Measurements from ENCODE around the gene PXK.
"Not testable (repeated sequence)": the region's sequence is repeated elsewhere in the genome, so short reads cannot be mapped to it uniquely, and the experiment has no call there.

PXK gene

GRCh38 chr3:58332575-58333188, at the start of gene PXK:
Gene PXK, plus strand, starts transcription at chr3:58332892. Its CDS starts 97 bp downstream, at chr3:58332989.
- DNase-seq (ENCODE audit: low read depth): peak; percentile 42

DNA sequence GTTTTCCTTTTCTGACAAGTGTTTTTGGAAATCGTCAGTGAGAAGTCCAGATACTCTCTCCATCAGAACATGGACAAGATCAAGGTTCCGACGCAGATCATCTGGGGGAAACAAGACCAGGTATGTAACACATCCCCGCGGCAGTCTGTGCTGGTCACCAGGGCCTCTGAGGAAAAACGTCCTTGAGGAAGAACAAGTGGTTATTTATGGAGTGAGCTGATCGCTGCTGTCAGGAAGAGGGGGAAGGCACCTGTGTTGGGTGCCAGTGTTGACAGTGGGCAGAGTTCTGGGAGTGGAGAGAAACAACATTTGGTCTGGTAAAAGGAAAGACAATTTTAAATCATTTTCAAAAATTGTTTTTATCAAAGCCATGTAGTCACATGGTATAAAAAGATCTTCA, 47.4 kb upstream of the PXK start:
- no peak for DNase-seq (ENCODE audit: low read depth)

DNA sequence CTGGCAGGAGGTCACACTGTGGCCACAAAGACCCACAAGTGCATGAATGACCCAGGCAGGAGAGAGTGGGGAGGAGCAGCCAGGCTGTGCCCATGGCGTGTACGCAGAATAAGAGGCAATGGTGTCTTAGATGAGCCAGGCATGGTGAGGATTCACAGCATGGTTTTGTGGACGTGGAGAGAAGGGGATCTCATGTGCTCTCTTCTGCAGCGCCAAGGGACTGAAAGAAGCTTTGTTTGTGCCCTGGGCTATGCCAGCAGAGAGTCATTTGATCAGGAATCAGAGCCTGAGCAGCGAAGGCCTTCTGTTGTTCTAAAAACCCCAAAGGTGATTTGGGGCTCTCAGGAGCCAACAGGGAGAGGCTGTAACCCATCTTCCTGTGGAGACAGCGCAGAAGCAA, 45.3 kb upstream of the PXK start:
- DNase-seq (ENCODE audit: low read depth): no peak

GRCh38 chr3:58288011-58288728, 44.5 kb upstream of the PXK start:
- DNase-seq (ENCODE audit: low read depth): no peak

DNA sequence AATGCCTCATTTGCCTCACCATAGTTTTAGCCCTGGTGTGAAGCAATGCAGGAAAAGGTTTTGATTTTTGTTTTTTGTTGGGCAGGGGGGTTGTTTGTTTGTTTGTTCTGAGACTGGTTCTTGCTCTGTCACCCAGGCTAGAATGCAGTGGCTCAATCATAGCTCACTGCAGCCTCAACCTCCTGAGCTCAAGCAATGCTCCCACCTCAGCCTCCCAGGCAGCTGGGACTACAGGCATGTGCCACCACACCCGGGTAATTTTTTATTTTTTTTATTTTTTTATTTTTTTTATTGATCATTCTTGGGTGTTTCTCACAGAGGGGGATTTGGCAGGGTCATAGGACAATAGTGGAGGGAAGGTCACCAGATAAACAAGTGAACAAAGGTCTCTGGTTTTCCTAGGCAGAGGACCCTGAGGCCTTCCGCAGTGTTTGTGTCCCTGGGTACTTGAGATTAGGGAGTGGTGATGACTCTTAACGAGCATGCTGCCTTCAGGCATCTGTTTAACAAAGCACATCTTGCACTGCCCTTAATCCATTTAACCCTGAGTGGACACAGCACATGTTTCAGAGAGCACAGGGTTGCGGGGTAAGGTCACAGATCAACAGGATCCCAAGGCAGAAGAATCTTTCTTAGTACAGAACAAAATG, 43.6 kb upstream of the PXK start:
- not testable (repeated sequence) for DNase-seq (ENCODE audit: low read depth)

- not testable (repeated sequence) for DNase-seq (ENCODE audit: low read depth)
Measured at GRCh38 chr3:58290446-58290845, 42.2 kb upstream of the PXK start.

GRCh38 chr3:58291671-58292338, 40.9 kb upstream of the PXK start:
- no peak for DNase-seq (ENCODE audit: low read depth)

DNA sequence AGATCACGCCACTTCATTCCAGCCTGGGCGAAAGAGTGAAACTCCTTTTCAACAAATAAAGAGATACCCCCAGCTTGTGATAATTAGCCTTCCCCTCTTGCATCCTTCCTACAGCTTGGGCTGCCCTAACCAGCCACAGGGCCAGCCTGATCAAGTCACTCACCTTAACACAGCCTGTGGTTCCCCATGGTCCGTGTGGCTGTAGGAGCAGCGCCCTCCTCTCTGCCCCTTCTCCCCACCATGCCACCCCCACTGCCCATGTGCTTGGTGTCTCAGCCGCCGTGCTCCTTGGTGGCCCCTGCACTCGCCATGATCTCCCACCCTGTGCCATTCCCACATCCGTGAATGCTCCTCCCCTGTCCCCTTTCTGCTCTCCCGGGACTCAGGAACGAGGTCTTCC, 39.8 kb upstream of the PXK start:
- DNase-seq (ENCODE audit: low read depth): no peak

DNA sequence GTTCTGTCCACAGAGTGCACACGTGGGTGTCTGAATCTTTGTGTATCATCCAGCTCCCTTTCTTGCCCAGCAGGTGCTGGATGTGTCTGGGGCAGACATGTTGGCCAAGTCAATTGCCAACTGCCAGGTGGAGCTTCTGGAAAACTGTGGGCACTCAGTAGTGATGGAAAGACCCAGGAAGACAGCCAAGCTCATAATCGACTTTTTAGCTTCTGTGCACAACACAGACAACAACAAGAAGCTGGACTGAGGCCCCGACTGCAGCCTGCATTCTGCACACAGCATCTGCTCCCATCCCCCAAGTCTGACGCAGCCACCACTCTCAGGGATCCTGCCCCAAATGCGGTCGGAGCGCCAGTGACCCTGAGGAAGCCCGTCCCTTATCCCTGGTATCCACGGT, 39.2 kb upstream of the PXK start:
- DNase-seq (ENCODE audit: low read depth): no peak

DNA sequence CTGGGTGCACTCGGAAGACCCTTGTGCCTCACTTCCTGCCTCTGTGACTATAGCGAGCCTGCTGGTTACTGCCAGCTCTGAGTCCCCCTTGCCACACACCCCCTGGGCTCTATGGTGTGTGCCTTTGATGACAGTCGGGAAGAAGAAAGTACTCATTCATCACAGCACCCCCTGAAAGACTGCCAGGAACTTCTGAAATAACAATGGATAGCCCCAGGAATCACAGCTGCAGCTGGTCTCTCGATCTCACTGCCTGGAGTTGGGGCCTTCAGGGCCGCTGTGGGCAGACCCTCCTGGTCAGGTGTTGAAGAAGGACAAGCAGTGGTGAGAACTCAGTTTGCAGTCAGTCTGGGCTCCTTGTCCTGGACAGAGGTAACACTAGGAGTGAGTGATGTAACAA, 36.4 kb upstream of the PXK start:
- DNase-seq (ENCODE audit: low read depth): no peak

- no peak for DNase-seq (ENCODE audit: low read depth)
Measured at GRCh38 chr3:58296843-58297242, 35.8 kb upstream of the PXK start.

GRCh38 chr3:58298190-58298589, 34.5 kb upstream of the PXK start:
- no peak for DNase-seq (ENCODE audit: low read depth)

DNA sequence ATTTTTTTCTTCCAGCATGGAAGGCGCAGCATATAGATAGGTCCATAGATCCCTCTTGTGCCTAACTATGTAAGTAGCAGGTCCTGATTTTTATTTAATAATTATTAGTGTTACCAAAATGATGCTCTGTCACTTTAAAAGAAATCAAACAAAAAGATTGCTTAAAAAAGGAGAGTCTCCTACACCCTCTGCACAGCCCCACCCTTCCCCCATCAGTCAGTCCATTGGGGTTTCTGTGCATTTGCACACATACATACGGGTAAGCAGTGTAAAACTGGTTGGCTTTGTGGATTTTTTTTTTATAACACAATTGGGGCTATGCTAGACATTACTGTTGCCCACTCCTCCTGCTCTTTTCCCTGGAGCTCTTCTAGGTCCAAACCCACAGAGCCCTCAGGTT, 33.6 kb upstream of the PXK start:
- no peak for DNase-seq (ENCODE audit: low read depth)

- DNase-seq (ENCODE audit: low read depth): peak; percentile 72
Measured at GRCh38 chr3:58299839-58300516, 32.7 kb upstream of the PXK start.

GRCh38 chr3:58305882-58306711, 26.6 kb upstream of the PXK start, which contains the start of the genes HTD2 and RPP14:
Gene HTD2, plus strand, starts transcription at chr3:58306520. Its CDS starts 11,094 bp downstream, at chr3:58317614.
Gene RPP14, plus strand, starts transcription at chr3:58306245. Its CDS starts 4,085 bp downstream, at chr3:58310330.
- peak; percentile 95 for DNase-seq (ENCODE audit: low read depth)

DNA sequence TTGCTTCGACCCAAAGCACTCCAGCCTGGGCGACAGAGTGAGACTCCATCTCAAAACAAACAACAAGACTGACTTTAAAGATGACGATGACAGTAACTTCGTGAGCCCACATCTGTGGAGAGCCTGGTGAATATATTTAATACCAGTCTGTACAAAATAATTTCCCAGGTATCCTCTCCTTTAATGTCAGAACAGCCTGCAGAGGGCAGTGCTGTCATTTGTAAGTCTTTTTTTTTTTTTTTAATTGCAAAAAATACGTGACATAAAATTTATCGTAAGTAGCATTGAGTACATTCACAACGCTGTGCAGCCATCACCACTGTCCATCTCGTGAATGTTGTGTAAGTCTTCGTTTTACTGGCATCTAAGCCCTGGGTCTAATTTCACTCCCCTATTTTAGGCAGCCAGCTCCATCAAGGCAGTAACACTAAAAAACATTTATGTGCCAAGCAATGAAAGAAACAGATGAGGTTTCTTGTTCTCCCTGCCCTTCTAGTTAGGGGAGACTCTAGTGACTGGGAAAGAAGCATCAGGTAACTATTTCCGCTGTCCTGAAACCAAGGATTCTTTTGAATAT, 25.0 kb upstream of the PXK start:
- peak; percentile 75 for DNase-seq (ENCODE audit: low read depth)

DNA sequence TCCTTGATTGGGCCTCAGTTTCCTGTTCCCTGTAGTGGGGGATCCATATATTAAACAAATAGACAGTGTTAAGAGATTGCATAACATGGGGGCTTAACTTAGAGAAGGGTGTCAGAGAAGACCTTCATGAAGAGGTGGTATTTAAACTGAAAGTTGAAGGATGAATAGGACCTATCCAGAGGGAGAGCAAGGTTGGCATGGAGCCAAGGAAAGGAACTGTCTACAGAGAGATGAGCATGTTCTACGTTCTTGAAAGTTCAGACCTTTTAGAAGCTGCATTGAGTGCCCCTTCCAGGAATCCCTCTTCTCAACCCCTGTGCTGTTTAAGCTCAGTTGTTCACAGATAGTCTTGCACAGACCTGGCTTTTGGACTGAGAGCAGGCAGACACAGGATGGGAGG, 24.0 kb upstream of the PXK start:
- DNase-seq (ENCODE audit: low read depth): no peak

DNA sequence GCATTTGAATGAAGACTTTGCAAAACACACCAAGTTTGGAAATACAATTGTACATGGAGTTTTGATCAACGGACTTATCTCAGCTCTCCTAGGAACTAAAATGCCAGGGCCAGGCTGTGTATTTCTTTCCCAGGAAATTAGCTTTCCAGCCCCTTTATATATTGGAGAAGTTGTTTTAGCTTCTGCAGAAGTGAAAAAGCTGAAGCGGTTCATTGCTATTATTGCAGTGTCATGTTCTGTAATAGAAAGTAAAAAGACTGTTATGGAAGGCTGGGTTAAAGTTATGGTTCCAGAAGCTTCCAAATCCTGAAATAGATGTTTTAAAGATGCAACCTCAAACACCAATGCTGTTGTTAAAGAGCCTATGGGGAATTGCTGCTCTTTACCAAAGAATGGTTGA, 14.9 kb upstream of the PXK start:
- DNase-seq (ENCODE audit: low read depth): no peak

- DNase-seq (ENCODE audit: low read depth): no peak
Measured at GRCh38 chr3:58321791-58322190, 10.9 kb upstream of the PXK start.

DNA sequence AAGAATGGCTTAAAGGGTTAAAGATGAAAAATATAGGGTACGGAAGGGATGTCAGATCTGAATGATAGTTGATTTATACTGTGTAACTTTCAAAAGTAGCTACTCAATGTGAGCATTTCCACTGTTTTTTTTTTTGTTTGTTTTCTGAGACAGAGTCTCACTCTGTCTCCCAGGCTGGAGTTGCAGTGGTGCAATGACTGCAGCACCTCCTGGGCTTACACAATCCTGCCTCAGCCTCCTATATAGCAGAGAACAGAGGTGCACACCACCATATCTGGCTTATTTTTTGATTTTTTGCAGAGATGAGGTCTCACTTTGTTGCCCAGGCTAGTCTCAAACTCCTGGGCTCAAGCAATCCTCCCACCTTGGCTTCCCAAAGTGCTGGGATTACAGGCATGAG, 9.9 kb upstream of the PXK start:
- DNase-seq (ENCODE audit: low read depth): no peak

Data from fibroblast of the conjunctiva (primary cell).